GM10266 (cell line): ENCODE data around the gene SMOC2.
"Not testable (repeated sequence)": the region's sequence is repeated elsewhere in the genome, so short reads cannot be mapped to it uniquely, and the experiment has no call there.

Experiments used
- DNase-seq: peaks from one replicate; pipeline ENCODE4 v3.0.0; 2012; ENCODE audit errors: extremely low spot score
- TF ChIP-seq, protein P1 (sequence below): IDR thresholded peaks from 2 replicates; pipeline ENCODE4 v1.5.1; 2012; ENCODE audit warnings: mild to moderate bottlenecking, low read depth; ENCODE audit not compliant: control insufficient read depth, insufficient read depth; ENCODE audit errors: missing control alignments

SMOC2 gene

GRCh38 chr6:168605964-168606363, 165.0 kb downstream of the SMOC2 start:
- DNase-seq = no peak
- TF ChIP-seq, protein P1, sequence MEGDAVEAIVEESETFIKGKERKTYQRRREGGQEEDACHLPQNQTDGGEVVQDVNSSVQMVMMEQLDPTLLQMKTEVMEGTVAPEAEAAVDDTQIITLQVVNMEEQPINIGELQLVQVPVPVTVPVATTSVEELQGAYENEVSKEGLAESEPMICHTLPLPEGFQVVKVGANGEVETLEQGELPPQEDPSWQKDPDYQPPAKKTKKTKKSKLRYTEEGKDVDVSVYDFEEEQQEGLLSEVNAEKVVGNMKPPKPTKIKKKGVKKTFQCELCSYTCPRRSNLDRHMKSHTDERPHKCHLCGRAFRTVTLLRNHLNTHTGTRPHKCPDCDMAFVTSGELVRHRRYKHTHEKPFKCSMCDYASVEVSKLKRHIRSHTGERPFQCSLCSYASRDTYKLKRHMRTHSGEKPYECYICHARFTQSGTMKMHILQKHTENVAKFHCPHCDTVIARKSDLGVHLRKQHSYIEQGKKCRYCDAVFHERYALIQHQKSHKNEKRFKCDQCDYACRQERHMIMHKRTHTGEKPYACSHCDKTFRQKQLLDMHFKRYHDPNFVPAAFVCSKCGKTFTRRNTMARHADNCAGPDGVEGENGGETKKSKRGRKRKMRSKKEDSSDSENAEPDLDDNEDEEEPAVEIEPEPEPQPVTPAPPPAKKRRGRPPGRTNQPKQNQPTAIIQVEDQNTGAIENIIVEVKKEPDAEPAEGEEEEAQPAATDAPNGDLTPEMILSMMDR = no peak

- TF ChIP-seq, protein P1 = no peak
- DNase-seq = no peak
These were observed 165.7 kb downstream of the SMOC2 start for GRCh38 chr6:168606722-168607121.

GRCh38 chr6:168607272-168608112, 166.5 kb downstream of the SMOC2 start:
- DNase-seq = no peak
- TF ChIP-seq, protein P1 = no peak

DNA sequence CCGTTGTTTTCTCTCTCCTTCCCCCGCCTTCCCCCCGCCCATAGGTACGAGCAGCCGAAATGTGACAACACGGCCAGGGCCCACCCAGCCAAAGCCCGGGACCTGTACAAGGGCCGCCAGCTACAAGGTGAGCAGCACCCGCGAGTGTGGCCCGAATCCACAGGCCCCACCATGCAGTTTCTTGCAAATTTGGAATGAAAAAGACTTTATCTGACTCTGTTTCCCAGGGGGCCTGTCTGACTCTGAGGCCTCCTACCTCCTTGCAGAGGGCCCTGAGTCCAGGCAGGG, 167.1 kb downstream of the SMOC2 start:
- DNase-seq = no peak
- TF ChIP-seq, protein P1 = no peak

DNA sequence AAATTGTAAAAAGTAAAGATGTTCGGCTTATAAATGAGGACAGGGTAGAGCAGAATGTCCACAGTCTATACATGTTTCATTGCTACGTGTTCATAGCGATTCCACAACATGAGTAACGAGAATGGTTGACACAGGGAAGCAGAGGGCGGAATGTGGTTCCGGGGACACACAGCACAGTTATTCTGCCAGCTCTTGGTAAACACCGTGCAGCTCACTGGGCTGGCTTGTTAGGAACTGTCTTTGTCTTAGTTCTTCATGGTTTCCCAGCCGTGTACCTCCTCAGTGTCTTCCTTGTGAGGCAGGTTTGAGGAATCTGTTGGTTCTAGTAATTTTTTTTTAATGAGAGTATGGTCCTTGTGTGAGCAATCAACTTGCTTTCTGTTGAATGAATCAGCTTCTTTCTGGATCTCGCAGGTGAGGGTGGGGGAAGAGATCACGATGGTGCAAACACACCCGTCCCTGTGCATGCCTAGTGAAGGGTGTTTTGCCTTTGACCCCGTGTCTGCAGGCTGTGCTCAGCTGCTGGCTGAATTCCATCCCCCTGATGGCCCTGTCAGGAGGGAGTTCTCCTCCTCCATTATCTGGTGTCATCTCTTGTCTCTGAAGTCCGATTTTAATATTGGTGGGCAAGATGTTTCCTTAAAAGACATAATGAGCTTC, 168.2 kb downstream of the SMOC2 start:
- DNase-seq = no peak
- TF ChIP-seq, protein P1 = no peak

DNA sequence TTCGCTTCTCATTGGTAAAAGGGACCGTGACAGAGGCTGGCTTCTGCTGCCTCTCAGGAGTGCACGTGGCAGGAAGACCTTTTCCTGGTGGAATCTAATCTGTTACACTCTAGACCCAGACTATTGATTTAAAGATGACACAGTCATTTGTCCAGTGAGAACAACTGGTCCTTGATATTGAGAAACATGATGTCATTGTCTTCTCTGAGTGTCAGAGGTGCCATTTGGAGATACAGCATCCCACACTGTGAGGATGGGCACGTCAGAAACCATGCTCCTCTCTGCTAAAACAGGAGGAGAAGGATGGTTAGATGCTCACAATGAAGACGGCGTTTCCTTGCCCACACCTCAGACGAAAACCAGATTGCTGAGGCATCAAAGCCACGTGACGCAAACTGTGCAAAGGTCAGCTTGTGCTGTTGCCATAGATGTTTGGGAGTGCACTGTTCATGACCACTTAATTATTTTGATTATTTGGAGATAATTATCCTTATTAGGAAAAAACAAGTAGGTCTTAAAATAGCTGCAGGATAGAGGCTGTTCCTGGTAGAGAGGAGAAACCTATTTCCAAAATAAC, 169.0 kb downstream of the SMOC2 start:
- no peak for DNase-seq
- TF ChIP-seq, protein P1 = no peak

- not testable (repeated sequence) for DNase-seq
These were observed 170.0 kb downstream of the SMOC2 start for GRCh38 chr6:168610966-168611365.

- DNase-seq = no peak
- TF ChIP-seq, protein P1 = no peak
These were observed 170.7 kb downstream of the SMOC2 start for GRCh38 chr6:168611691-168612090.
